SK-N-SH treated with all-trans-retinoic acid at 6 μM for 48 hours (cell line): ENCODE data around the gene SLC26A1.

ENCODE experiments used
- BACH2 ChIP-seq: fragments of 250-450 bp; sonication (Bioruptor Pico); IDR thresholded peaks from 2 replicates; pipeline ENCODE4 v1.9.0; 2021; ENCODE audit warnings: mild to moderate bottlenecking, borderline replicate concordance
- CREB5 ChIP-seq: fragments of 250-450 bp; sonication (Bioruptor Pico); IDR thresholded peaks from 2 replicates; pipeline ENCODE4 v1.5.1; 2020; ENCODE audit warnings: low read depth, mild to moderate bottlenecking, moderate library complexity
- ESRRG ChIP-seq: fragments of 250-450 bp; sonication (Bioruptor Pico); IDR thresholded peaks from 2 replicates; pipeline ENCODE4 v1.6.1; 2021; ENCODE audit warnings: mild to moderate bottlenecking
- GLIS3 ChIP-seq: fragments of 250-450 bp; sonication (Bioruptor Pico); IDR thresholded peaks from 2 replicates; pipeline ENCODE4 v1.5.0; 2020; ENCODE audit warnings: mild to moderate bottlenecking, moderate library complexity
- ISL1 ChIP-seq: fragments of 250-450 bp; sonication (Bioruptor Pico); IDR thresholded peaks from 2 replicates; pipeline ENCODE4 v2.1.2; 2022; ENCODE audit warnings: mild to moderate bottlenecking, moderate library complexity
- OSR1 ChIP-seq: fragments of 250-450 bp; sonication (Bioruptor Pico); IDR thresholded peaks from 2 replicates; pipeline ENCODE4 v1.8.0; 2022; ENCODE audit warnings: moderate library complexity, mild to moderate bottlenecking, inconsistent platforms
- PATZ1 ChIP-seq: fragments of 250-450 bp; sonication (Bioruptor Pico); IDR thresholded peaks from 2 replicates; pipeline ENCODE4 v1.8.0; 2020; ENCODE audit warnings: mild to moderate bottlenecking, moderate library complexity, borderline replicate concordance
- ZFP3 ChIP-seq: fragments of 250-450 bp; sonication (Bioruptor Pico); IDR thresholded peaks from 2 replicates; pipeline ENCODE4 v1.5.0; 2020; ENCODE audit warnings: mild to moderate bottlenecking, moderate library complexity
- ZFP30 ChIP-seq: fragments of 450-650 bp; formaldehyde crosslinking; IDR thresholded peaks from 2 replicates; pipeline ENCODE4 v1.5.0; 2022; ENCODE audit warnings: mild to moderate bottlenecking, moderate library complexity
- ZNF70 ChIP-seq: fragments of 450-650 bp; formaldehyde crosslinking; IDR thresholded peaks from 2 replicates; pipeline ENCODE4 v1.5.0; 2020; ENCODE audit warnings: mild to moderate bottlenecking, moderate library complexity
- ZNF8 ChIP-seq: fragments of 450-650 bp; formaldehyde crosslinking; IDR thresholded peaks from 2 replicates; pipeline ENCODE4 v1.5.0; 2020; ENCODE audit warnings: mild to moderate bottlenecking, moderate library complexity

- TF ChIP-seq ZFP30 (CRISPR knock-in tag) (no peak), PATZ1 (CRISPR knock-in tag) (no peak), ZNF70 (no peak), ZNF8 (CRISPR knock-in tag) (no peak), GLIS3 (no peak), ZFP3 (no peak), OSR1 (CRISPR knock-in tag) (no peak), ESRRG (CRISPR knock-in tag) (no peak), ISL1 (CRISPR knock-in tag) (no peak), CREB5 (CRISPR knock-in tag) (no peak), BACH2 (CRISPR knock-in tag) (no peak)
Measured at GRCh38 chr4:982814-983213, 10.4 kb downstream of the SLC26A1 start.
